AG04449 (cell line): ENCODE data around the gene IFTAP.

Source experiments
- CTCF ChIA-PET: fragments of 350-600 bp; formaldehyde crosslinking; extraction: SDS; loops from one replicate; lab custom pipeline; 2021; ENCODE audit warnings: antibody characterized with exemption; lab: Yijun Ruan, JAX
- POLR2A ChIA-PET: fragments of 400-600, 350-600 bp; formaldehyde crosslinking; extraction: SDS; loops from one replicate; lab custom pipeline; 2020; ENCODE audit warnings: antibody characterized with exemption, inconsistent platforms; lab: Yijun Ruan, JAX
- DNase-seq: peaks from one replicate; pipeline ENCODE4 v3.0.0-alpha.2; 2010; ENCODE audit warnings: low read depth, low spot score
- H3K4me3 ChIP-seq: 2 replicates; pipeline ENCODE4 v1.5.1; 2011; ENCODE audit warnings: low read depth, mild to moderate bottlenecking, control low read depth, low read length
- CTCF ChIP-seq: IDR thresholded peaks from one replicate; pipeline ENCODE4 v1.5.1; 2011; ENCODE audit warnings: mild to moderate bottlenecking, moderate library complexity, low read length, control low read depth, inconsistent platforms; ENCODE audit not compliant: insufficient read depth; ENCODE audit errors: missing control alignments

The IFTAP gene

GRCh38 chr11:36623494-36623893 is 29.2 kb downstream of the IFTAP start:
- H3K4me3 ChIP-seq, result no peak overlapping the region
- no peak for TF ChIP-seq CTCF
- CTCF ChIA-PET, result interaction anchor here (0.7 to 4.1 kb wide), 10 partner anchors 10 to 59 kb away, joined by 3 to 59 read pairs (median 3); no protein-coding TSS in a partner anchor
- POLR2A ChIA-PET, result no interaction called here
- no peak for DNase-seq

GRCh38 chr11:36627006-36627405 is 32.7 kb downstream of the IFTAP start:
- no peak for TF ChIP-seq CTCF
- no peak overlapping the region for H3K4me3 ChIP-seq
- POLR2A ChIA-PET, result no interaction called here
- no peak for DNase-seq
- CTCF ChIA-PET, result interaction anchor here (1.9 kb wide), 1 partner anchor 64 kb away, joined by 9 read pairs; no protein-coding TSS in a partner anchor

GRCh38 chr11:36627471-36627870 is 33.2 kb downstream of the IFTAP start:
- no peak overlapping the region for H3K4me3 ChIP-seq
- DNase-seq, result no peak
- TF ChIP-seq CTCF, result no peak
- POLR2A ChIA-PET, result no interaction called here
- CTCF ChIA-PET, result interaction anchor here (1.9 kb wide), 1 partner anchor 64 kb away, joined by 9 read pairs; no protein-coding TSS in a partner anchor

- no peak for TF ChIP-seq CTCF
- DNase-seq, result no peak
- no peak overlapping the region for H3K4me3 ChIP-seq
- CTCF ChIA-PET, result interaction anchor here (1.9 kb wide), 1 partner anchor 65 kb away, joined by 9 read pairs; no protein-coding TSS in a partner anchor
- POLR2A ChIA-PET, result no interaction called here
Observed at GRCh38 chr11:36628141-36628540, 33.8 kb downstream of the IFTAP start.

GRCh38 chr11:36628765-36629244 is 34.5 kb downstream of the IFTAP start:
- POLR2A ChIA-PET, result no interaction called here
- TF ChIP-seq CTCF, result no peak
- CTCF ChIA-PET, result interaction anchor here (1.9 kb wide), 1 partner anchor 66 kb away, joined by 9 read pairs; no protein-coding TSS in a partner anchor
- H3K4me3 ChIP-seq, result no peak overlapping the region
- no peak for DNase-seq

- CTCF ChIA-PET, result no interaction called here
- DNase-seq, result no peak
- H3K4me3 ChIP-seq, result no peak overlapping the region
- TF ChIP-seq CTCF, result no peak
- POLR2A ChIA-PET, result no interaction called here
Observed at GRCh38 chr11:36631774-36632173, 37.5 kb downstream of the IFTAP start.
